ACC112 (cell line): ENCODE measurements around the gene SLC16A8.

Experiments used
- H2AFZ ChIP-seq: fragments of 200-600 bp; sonication (generic); one replicate; pipeline ENCODE4 v1.6.0; 2017; ENCODE audit warnings: antibody characterized with exemption, low read length; ENCODE audit not compliant: unreplicated experiment
- H3K27ac ChIP-seq: fragments of 200-600 bp; sonication (generic); 2 replicates; pipeline ENCODE4 v1.5.1; 2014; ENCODE audit warnings: low read depth, mild to moderate bottlenecking, antibody characterized with exemption, low read length, moderate library complexity
- H3K27me3 ChIP-seq: fragments of 200-600 bp; sonication (generic); 2 replicates; pipeline ENCODE4 v1.6.1; 2014; ENCODE audit warnings: mild to moderate bottlenecking, antibody characterized with exemption, low read length, moderate library complexity, mixed read lengths; ENCODE audit not compliant: insufficient read depth
- H3K36me3 ChIP-seq: fragments of 200-600 bp; sonication (generic); 2 replicates; pipeline ENCODE4 v1.6.1; 2016; ENCODE audit warnings: mild to moderate bottlenecking, antibody characterized with exemption, low read length, moderate library complexity, mixed read lengths; ENCODE audit not compliant: insufficient read depth
- H3K4me1 ChIP-seq: fragments of 200-600 bp; sonication (generic); one replicate; pipeline ENCODE4 v1.6.1; 2016; ENCODE audit warnings: low read length, mixed read lengths; ENCODE audit not compliant: insufficient read depth, unreplicated experiment, control insufficient read depth
- H3K4me3 ChIP-seq: fragments of 200-600 bp; sonication (generic); 2 replicates; pipeline ENCODE4 v1.5.1; 2014; ENCODE audit warnings: mild to moderate bottlenecking, low read depth, low read length
- H3K79me2 ChIP-seq: fragments of 200-600 bp; sonication (generic); one replicate; pipeline ENCODE4 v1.6.0; 2016; ENCODE audit warnings: low read length; ENCODE audit not compliant: control insufficient read depth, unreplicated experiment, insufficient read depth

Gene SLC16A8

GRCh38 chr22:38068641-38069371 lies 15.2 kb downstream of the SLC16A8 start:
- Histone ChIP-seq H3K4me3 (no peak overlapping the region), H3K79me2 (no peaks in the 10 kb centered on the region), H3K27ac (no peak overlapping the region), H3K4me1 (no peaks in the 10 kb centered on the region), H3K27me3 (no peaks in the 10 kb centered on the region), H3K36me3 (no peaks in the 10 kb centered on the region), H2AFZ (no peak overlapping the region)

GRCh38 chr22:38067761-38068360 lies 16.1 kb downstream of the SLC16A8 start:
- Histone ChIP-seq H3K27me3 (no peaks in the 10 kb centered on the region), H3K4me3 (no peak overlapping the region), H3K27ac (no peak overlapping the region), H3K36me3 (no peaks in the 10 kb centered on the region), H2AFZ (no peak overlapping the region), H3K4me1 (no peaks in the 10 kb centered on the region), H3K79me2 (no peaks in the 10 kb centered on the region)

GRCh38 chr22:38067028-38067415 lies 17.0 kb downstream of the SLC16A8 start:
- H3K4me1 ChIP-seq: no peaks in the 10 kb centered on the region
- H3K27ac ChIP-seq: no peak overlapping the region
- no peaks in the 10 kb centered on the region for H3K27me3 ChIP-seq
- no peaks in the 10 kb centered on the region for H3K79me2 ChIP-seq
- no peaks in the 10 kb centered on the region for H3K36me3 ChIP-seq
- no peak overlapping the region for H3K4me3 ChIP-seq
- H2AFZ ChIP-seq: no peak overlapping the region

- Histone ChIP-seq H3K4me3 (no peak overlapping the region), H3K36me3 (no peaks in the 10 kb centered on the region), H3K79me2 (no peaks in the 10 kb centered on the region), H2AFZ (no peak overlapping the region), H3K27me3 (no peaks in the 10 kb centered on the region), H3K4me1 (no peaks in the 10 kb centered on the region), H3K27ac (no peak overlapping the region)
These were observed 17.5 kb downstream of the SLC16A8 start for GRCh38 chr22:38066381-38067027.

GRCh38 chr22:38065539-38065938 lies 18.4 kb downstream of the SLC16A8 start:
- no peak overlapping the region for H3K27ac ChIP-seq
- no peaks in the 10 kb centered on the region for H3K36me3 ChIP-seq
- no peaks in the 10 kb centered on the region for H3K4me1 ChIP-seq
- H2AFZ ChIP-seq: no peak overlapping the region
- no peaks in the 10 kb centered on the region for H3K79me2 ChIP-seq
- H3K27me3 ChIP-seq: no peaks in the 10 kb centered on the region
- H3K4me3 ChIP-seq: no peak overlapping the region

- Histone ChIP-seq H3K27ac (no peak overlapping the region), H3K4me1 (no peaks in the 10 kb centered on the region), H3K36me3 (no peaks in the 10 kb centered on the region), H2AFZ (no peak overlapping the region), H3K79me2 (no peaks in the 10 kb centered on the region), H3K27me3 (no peaks in the 10 kb centered on the region), H3K4me3 (no peak overlapping the region)
These were observed 21.2 kb downstream of the SLC16A8 start for GRCh38 chr22:38062791-38063190.

GRCh38 chr22:38056969-38057891 lies 26.8 kb downstream of the SLC16A8 start, which contains the start of gene PICK1:
PICK1 (plus strand) TSS chr22:38057404; CDS start chr22:38057810, 406 bp downstream.
- H3K4me3 ChIP-seq: peak within 1 kb of the TSS; percentile 84
- H3K4me1 ChIP-seq: no peaks in the 10 kb centered on the region
- H3K27ac ChIP-seq: peak within 1 kb of the TSS; percentile 66

GRCh38 chr22:38051900-38052862 lies 31.8 kb downstream of the SLC16A8 start:
- Histone ChIP-seq H2AFZ (no peak overlapping the region), H3K4me1 (no peaks in the 10 kb centered on the region), H3K36me3 (no peaks in the 10 kb centered on the region), H3K27me3 (no peaks in the 10 kb centered on the region), H3K4me3 (no peak overlapping the region), H3K27ac (no peak overlapping the region), H3K79me2 (no peaks in the 10 kb centered on the region)

More at GRCh38 chr22:38056969-38057891, 26.8 kb downstream of the SLC16A8 start, which contains the start of gene PICK1:
- H3K27me3 ChIP-seq: no peaks in the 10 kb centered on the region
- H2AFZ ChIP-seq: peak within 1 kb of the TSS; percentile 91
- H3K79me2 ChIP-seq: no peaks in the 10 kb centered on the region
- H3K36me3 ChIP-seq: no peaks in the 10 kb centered on the region

GRCh38 chr22:38051261-38051660 lies 32.7 kb downstream of the SLC16A8 start:
- H3K36me3 ChIP-seq: no peaks in the 10 kb centered on the region
- no peaks in the 10 kb centered on the region for H3K79me2 ChIP-seq
- H3K4me3 ChIP-seq: no peak overlapping the region
- H2AFZ ChIP-seq: no peak overlapping the region
- no peaks in the 10 kb centered on the region for H3K4me1 ChIP-seq
- H3K27ac ChIP-seq: no peak overlapping the region
- no peaks in the 10 kb centered on the region for H3K27me3 ChIP-seq
